Mesenchymal stem cell (in vitro differentiated cells and primary cell): Measurements from ENCODE around the gene CHD3.

Experiments
- DNase-seq: peaks from one replicate; pipeline ENCODE4 v3.0.0-alpha.2; 2013
- H2AFZ ChIP-seq: one replicate; pipeline ENCODE4 v1.6.1; 2013; ENCODE audit warnings: low read depth, mild to moderate bottlenecking, control low read depth, inconsistent platforms, low read length, moderate library complexity
- H2AK5ac ChIP-seq: 2 replicates; pipeline ENCODE4 v1.6.1; 2013; ENCODE audit warnings: low read length, moderate library complexity, mild to moderate bottlenecking, inconsistent platforms; ENCODE audit not compliant: severe bottlenecking
- H2BK120ac ChIP-seq: one replicate; pipeline ENCODE4 v1.6.1; 2013; ENCODE audit warnings: low read depth, mild to moderate bottlenecking, inconsistent platforms, low read length, moderate library complexity
- H2BK12ac ChIP-seq, 2 experiments: one replicate each; pipeline ENCODE4 v1.6.1; 2013; ENCODE audit warnings: inconsistent platforms in 2 of 2, low read length in 2 of 2, mild to moderate bottlenecking in 2 of 2, moderate library complexity in 2 of 2, control low read depth in 1 of 2
- H2BK15ac ChIP-seq: one replicate; pipeline ENCODE4 v1.6.1; 2013; ENCODE audit warnings: mild to moderate bottlenecking, low read depth, inconsistent platforms; ENCODE audit not compliant: poor library complexity, severe bottlenecking
- H2BK5ac ChIP-seq: 2 replicates; pipeline ENCODE4 v1.6.1; 2013; ENCODE audit warnings: low read depth, mild to moderate bottlenecking, low read length, control low read depth, inconsistent platforms; ENCODE audit not compliant: poor library complexity, severe bottlenecking
- H3K14ac ChIP-seq, 2 experiments: one replicate each; pipeline ENCODE4 v1.6.1; 2013; ENCODE audit warnings: inconsistent platforms in 2 of 2, low read length in 2 of 2, control low read depth in 1 of 2, mild to moderate bottlenecking in 1 of 2, moderate library complexity in 1 of 2
- H3K18ac ChIP-seq, 2 experiments: one replicate each; pipeline ENCODE4 v1.6.1; 2013; ENCODE audit warnings: inconsistent platforms in 2 of 2, low read length in 2 of 2, control low read depth in 1 of 2, low read depth in 1 of 2, mild to moderate bottlenecking in 1 of 2
- H3K23ac ChIP-seq, 2 experiments: one replicate each; pipeline ENCODE4 v1.6.1; 2013; ENCODE audit warnings: inconsistent platforms in 2 of 2, low read length in 2 of 2, mild to moderate bottlenecking in 2 of 2, moderate library complexity in 2 of 2, control low read depth in 1 of 2
- H3K27ac ChIP-seq: 2 replicates; pipeline ENCODE4 v1.5.1; 2013; ENCODE audit warnings: mild to moderate bottlenecking, moderate library complexity, low read length, control low read depth, inconsistent platforms; ENCODE audit not compliant: poor library complexity, severe bottlenecking
- H3K27me3 ChIP-seq, 2 experiments: 2 replicates each; pipeline versions ENCODE4 v1.6.1 to v1.7.0; 2013; ENCODE audit warnings: low read length in 2 of 2, mild to moderate bottlenecking in 2 of 2, moderate library complexity in 2 of 2, control low read depth in 1 of 2, inconsistent platforms in 1 of 2; ENCODE audit not compliant: control insufficient read depth in 1 of 2, insufficient read depth in 1 of 2
- H3K36me3 ChIP-seq, 2 experiments: 2 replicates each; pipeline versions ENCODE4 v1.6.1 to v1.7.0; 2013; ENCODE audit warnings: low read length in 2 of 2, control low read depth in 1 of 2, inconsistent platforms in 1 of 2, low read depth in 1 of 2, mild to moderate bottlenecking in 1 of 2; ENCODE audit not compliant: insufficient read depth in 2 of 2, control insufficient read depth in 1 of 2
- H3K4ac ChIP-seq, 2 experiments: one replicate each; pipeline ENCODE4 v1.6.1; 2013; ENCODE audit warnings: inconsistent platforms in 2 of 2, low read length in 2 of 2, mild to moderate bottlenecking in 2 of 2, moderate library complexity in 2 of 2, control low read depth in 1 of 2, low read depth in 1 of 2
- H3K4me1 ChIP-seq: 2 replicates; pipeline ENCODE4 v1.6.1; 2013; ENCODE audit warnings: low read depth, low read length, control low read depth; ENCODE audit not compliant: control insufficient read depth, insufficient read depth
- H3K4me2 ChIP-seq: 2 replicates; pipeline ENCODE4 v1.6.1; 2013; ENCODE audit warnings: low read length, mild to moderate bottlenecking, inconsistent platforms; ENCODE audit not compliant: poor library complexity, severe bottlenecking
- H3K4me3 ChIP-seq, 2 experiments: 2 replicates each; pipeline versions ENCODE4 v1.5.1 to v1.7.0; 2013; ENCODE audit warnings: low read length in 2 of 2, mild to moderate bottlenecking in 2 of 2, control low read depth in 1 of 2, low read depth in 1 of 2; ENCODE audit not compliant: insufficient read depth in 1 of 2
- H3K79me1 ChIP-seq: replicated peaks from 2 replicates; pipeline ENCODE4 v1.6.1; 2013; ENCODE audit warnings: mild to moderate bottlenecking, control low read depth, low read length, inconsistent platforms; ENCODE audit not compliant: poor library complexity, severe bottlenecking
- H3K9ac ChIP-seq: 2 replicates; pipeline ENCODE4 v1.7.0; 2013; ENCODE audit warnings: mild to moderate bottlenecking, low read length, moderate library complexity
- H3K9me3 ChIP-seq: 2 replicates; pipeline ENCODE4 v1.7.0; 2013; ENCODE audit warnings: mild to moderate bottlenecking, low read length; ENCODE audit not compliant: control insufficient read depth
- H4K8ac ChIP-seq: one replicate; pipeline ENCODE4 v1.6.1; 2013; ENCODE audit warnings: inconsistent platforms, mild to moderate bottlenecking, low read length, moderate library complexity
- H4K91ac ChIP-seq: one replicate; pipeline ENCODE4 v1.6.1; 2013; ENCODE audit warnings: mild to moderate bottlenecking, low read length, inconsistent platforms
- WGBS: methylation state at CpG from one replicate; pipeline ENCODE4 v1.1.7; 2013; ENCODE audit warnings: mixed read lengths; 5-methylcytosine and 5-hydroxymethylcytosine counted together

Gene CHD3

GRCh38 chr17:7856011-7856810 is 32.4 kb upstream of the CHD3 start:
- H2BK15ac ChIP-seq = no peak overlapping the region
- no peak overlapping the region for H2AFZ ChIP-seq
- H3K9ac ChIP-seq = peak overlapping the region; percentile 96
- no peak overlapping the region for H3K23ac ChIP-seq
- no peak overlapping the region for H4K8ac ChIP-seq
- H3K36me3 ChIP-seq = peaks cover 34 to 42% of the 10 kb centered on the region in 2 experiments
- H3K14ac ChIP-seq = no peak overlapping the region
- H3K4ac ChIP-seq = peak overlapping the region; percentile 2 to 15
- H3K27me3 ChIP-seq = no peaks in the 10 kb centered on the region
- H3K79me1 ChIP-seq = peaks cover 38% of the 10 kb centered on the region
- H2AK5ac ChIP-seq = no peak overlapping the region
- H3K4me1 ChIP-seq = peaks cover 37% of the 10 kb centered on the region
- no peak overlapping the region for H2BK5ac ChIP-seq
- H2BK120ac ChIP-seq = peak overlapping the region; percentile 12
- H3K27ac ChIP-seq = peak overlapping the region; percentile 57
- DNase-seq = no peak
- H4K91ac ChIP-seq = no peak overlapping the region
- 10% methylated on average over 26 of the region's 29 CpGs for WGBS
- H3K4me2 ChIP-seq = peak overlapping the region; percentile 77
- H3K18ac ChIP-seq = peak overlapping the region; percentile 8 to 22
- peak overlapping the region; percentile 56 to 94 for H3K4me3 ChIP-seq
- H3K9me3 ChIP-seq = no peaks in the 10 kb centered on the region
- H2BK12ac ChIP-seq = no peak overlapping the region

GRCh38 chr17:7856811-7857712 is 31.5 kb upstream of the CHD3 start, which contains the start of gene NAA38:
NAA38 (minus strand) TSS chr17:7857559; CDS start chr17:7857463, 96 bp downstream.
- Histone ChIP-seq H2BK5ac (peak within 1 kb of the TSS; percentile 58), H2AFZ (peak within 1 kb of the TSS; percentile 95), H3K4me3 (peak within 1 kb of the TSS; percentile 75 to 94), H3K9me3 (no peaks in the 10 kb centered on the region), H3K4me2 (peak within 1 kb of the TSS; percentile 91), H3K27me3 (no peaks in the 10 kb centered on the region), H3K36me3 (peaks cover 25 to 44% of the 10 kb centered on the region in 2 experiments), H3K14ac (peak within 1 kb of the TSS in 1 of 2 experiments; percentile 81), H3K18ac (peak within 1 kb of the TSS; percentile 95 to 97), H4K8ac (peak within 1 kb of the TSS; percentile 100), H2BK15ac (peak within 1 kb of the TSS; percentile 98), H3K79me1 (peaks cover 43% of the 10 kb centered on the region), H4K91ac (peak within 1 kb of the TSS; percentile 99), H3K9ac (peak within 1 kb of the TSS; percentile 96), H3K23ac (no peak within 1 kb of the TSS), H3K4me1 (peaks cover 31% of the 10 kb centered on the region), H3K4ac (peak within 1 kb of the TSS; percentile 86 to 96), H2AK5ac (no peak within 1 kb of the TSS), H2BK12ac (peak within 1 kb of the TSS; percentile 14 to 17), H3K27ac (peak within 1 kb of the TSS; percentile 100), H2BK120ac (peak within 1 kb of the TSS; percentile 85)
- WGBS = 1% methylated on average over 64 of the region's 64 CpGs
- DNase-seq = peak; percentile 100

- Histone ChIP-seq H3K79me1 (peaks cover 37% of the 10 kb centered on the region), H3K23ac (no peak within 1 kb of the TSS), H3K27ac (peak within 1 kb of the TSS; percentile 100), H3K4ac (peak within 1 kb of the TSS; percentile 86 to 96), H2BK5ac (peak within 1 kb of the TSS; percentile 58), H3K36me3 (peaks cover 17 to 37% of the 10 kb centered on the region in 2 experiments), H2AFZ (peak within 1 kb of the TSS; percentile 95), H3K4me2 (peak within 1 kb of the TSS; percentile 91), H3K14ac (peak within 1 kb of the TSS in 1 of 2 experiments; percentile 81), H4K8ac (peak within 1 kb of the TSS; percentile 100), H4K91ac (peak within 1 kb of the TSS; percentile 99), H3K4me1 (peaks cover 28% of the 10 kb centered on the region), H3K9ac (peak within 1 kb of the TSS; percentile 96), H3K18ac (peak within 1 kb of the TSS; percentile 95 to 97), H3K9me3 (no peaks in the 10 kb centered on the region), H2BK12ac (peak within 1 kb of the TSS; percentile 14 to 17), H3K4me3 (peak within 1 kb of the TSS; percentile 75 to 94), H2BK15ac (peak within 1 kb of the TSS; percentile 98), H3K27me3 (no peaks in the 10 kb centered on the region), H2AK5ac (no peak within 1 kb of the TSS), H2BK120ac (peak within 1 kb of the TSS; percentile 85)
- peak; percentile 97 for DNase-seq
- 5% methylated on average over 48 of the region's 48 CpGs for WGBS
These were observed 30.7 kb upstream of the CHD3 start, which contains the start of gene CYB5D1 for GRCh38 chr17:7857713-7858521. CYB5D1 (plus strand) TSS chr17:7858003; CDS start chr17:7858135, 132 bp downstream.
